HG03280 (cell line): ENCODE data around the gene DIP2A.

ENCODE experiments used
- ATAC-seq: cut with Tn5 transposase; IDR thresholded peaks from one replicate; pipeline ENCODE4 v1.9.1; 2021; ENCODE audit warnings: mild to moderate bottlenecking, moderate library complexity; ENCODE audit not compliant: unreplicated experiment

DIP2A gene

DNA sequence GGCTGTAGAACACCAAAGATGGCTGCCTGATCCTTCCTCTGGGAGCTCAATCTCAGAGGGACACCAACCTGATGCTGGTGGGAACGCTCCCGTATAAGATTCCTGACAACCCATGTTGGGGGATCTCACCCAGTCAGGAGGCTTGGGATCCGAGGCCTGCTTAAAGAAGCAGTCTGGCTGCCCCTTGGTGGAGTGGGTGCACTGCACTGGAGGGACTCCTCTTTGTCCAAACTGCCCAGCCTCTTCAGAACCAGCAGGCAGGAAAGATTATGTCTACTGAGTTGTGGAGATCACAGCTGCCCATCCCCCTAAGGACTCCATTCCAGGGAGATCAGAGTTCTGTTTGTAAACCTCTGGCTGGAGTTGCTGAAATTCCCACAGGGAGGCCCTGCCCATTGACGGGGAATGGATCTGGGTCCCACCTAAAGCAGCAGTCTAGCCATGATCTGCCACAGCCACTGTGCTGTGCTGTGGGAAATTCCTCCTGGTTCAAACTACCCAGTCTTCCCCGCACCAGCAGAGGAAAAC is 123.2 kb downstream of the DIP2A start:
- no peak for ATAC-seq

- ATAC-seq, result no peak
Measured at GRCh38 chr21:46585191-46585953, 126.7 kb downstream of the DIP2A start.

DNA sequence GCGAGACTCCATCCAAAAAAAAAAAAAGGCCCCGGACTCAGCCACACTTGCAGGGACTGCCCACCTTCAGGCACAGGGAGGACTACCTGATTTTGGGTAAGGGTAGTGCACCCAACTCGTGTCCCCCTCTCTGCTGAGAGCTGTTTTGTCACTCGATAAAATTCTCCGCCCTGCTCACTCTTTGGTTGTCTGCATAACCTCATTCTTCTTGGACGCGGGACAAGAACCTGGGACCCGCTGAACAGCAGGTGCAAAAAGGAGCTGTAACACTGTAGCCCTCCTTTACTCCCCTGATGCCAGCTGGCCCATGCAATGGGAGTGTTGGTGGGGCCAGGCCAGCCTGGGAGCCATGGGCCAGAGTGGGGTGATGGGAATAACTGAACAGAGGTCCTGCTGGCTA is 135.6 kb downstream of the DIP2A start:
- ATAC-seq, result no peak

- ATAC-seq, result no peak
Measured at GRCh38 chr21:46596201-46596600, 137.5 kb downstream of the DIP2A start.

DNA sequence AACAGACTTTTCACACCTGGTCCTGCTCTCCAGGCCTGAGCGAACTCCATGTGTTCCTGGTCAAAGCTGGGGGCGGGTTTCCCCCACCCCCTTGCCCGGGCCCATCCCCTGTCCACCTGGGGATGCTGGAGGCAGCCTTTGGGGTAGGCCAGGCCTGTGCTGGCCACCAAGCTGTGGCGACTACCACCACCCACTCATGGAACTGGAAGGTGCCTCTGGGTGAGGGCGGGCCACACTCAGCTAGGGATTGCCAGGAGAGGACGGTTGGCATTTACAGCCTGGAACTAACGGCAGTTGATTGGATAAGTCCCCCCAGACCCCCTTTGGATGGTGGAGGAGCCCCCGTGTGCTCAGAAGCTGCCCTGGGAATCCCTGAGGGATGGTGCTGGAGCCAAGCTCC is 138.3 kb downstream of the DIP2A start:
- no peak for ATAC-seq

DNA sequence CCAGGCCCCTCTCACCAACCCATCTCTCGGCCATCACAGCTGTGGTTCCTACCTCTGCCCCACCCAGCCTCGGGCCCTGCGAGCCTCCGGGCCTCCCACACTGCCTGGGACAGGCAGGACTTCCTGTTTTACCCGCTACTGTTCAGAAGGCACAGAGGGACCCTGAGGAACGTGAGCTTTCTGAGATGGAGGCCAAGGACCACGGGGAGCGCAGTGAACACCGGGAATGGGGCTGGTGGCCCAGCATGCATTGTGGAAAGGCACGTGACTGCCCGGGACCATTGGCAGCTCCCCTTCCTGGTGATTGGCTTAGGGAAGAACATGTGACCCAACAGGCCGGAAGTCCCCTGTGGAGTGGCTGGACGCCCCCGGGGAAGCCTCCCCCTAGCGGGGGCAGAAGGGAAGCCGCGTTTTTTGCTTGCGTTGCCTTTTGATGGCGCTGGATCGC is 139.2 kb downstream of the DIP2A start:
- ATAC-seq, result no peak

DNA sequence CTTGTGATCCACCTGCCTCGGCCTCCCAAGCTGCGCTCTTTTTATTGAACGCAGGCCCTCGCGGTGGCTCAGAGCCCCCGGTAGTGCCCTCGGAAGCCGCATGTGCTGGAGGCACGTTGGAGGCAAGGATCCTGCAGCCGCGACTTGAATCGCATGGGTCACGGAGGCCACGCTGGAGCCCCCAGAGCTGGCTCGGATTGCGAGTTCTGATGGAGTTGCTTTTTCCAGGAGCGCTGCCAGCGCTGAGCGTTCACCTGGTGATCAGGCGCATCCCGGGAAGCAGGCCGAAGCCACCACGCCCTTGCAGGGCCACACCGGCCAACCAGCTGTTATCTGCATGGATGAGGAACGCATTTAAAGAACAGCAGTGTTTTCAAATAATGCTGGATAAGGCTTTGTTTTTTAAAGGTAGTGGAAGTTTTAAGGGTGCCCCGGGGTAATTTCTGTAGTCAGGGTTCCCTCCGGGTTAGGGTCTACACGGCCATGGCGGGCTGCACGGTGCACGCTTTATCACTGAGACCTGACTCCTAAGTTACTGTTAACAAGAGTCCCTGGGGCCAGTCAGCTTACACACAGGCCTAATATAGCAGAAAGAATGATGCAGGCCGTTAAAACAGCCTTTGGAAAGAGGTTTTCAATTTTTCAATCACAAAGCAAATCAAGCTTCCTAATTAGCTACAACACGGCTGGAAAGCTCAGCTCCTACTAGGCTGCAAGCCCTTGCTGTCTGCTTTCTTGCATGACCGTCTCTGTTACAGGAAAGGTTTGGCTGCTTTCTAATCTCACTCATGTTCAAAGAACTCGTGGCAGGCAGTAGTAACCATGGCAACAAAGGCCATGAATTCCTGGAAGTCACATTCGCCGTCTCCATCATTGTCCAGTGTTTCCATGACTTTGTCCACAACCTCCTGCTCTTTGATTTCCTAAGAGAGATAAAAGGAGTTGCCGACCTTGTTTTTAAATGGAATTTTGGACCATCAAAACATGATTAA is 140.2 kb downstream of the DIP2A start:
- no peak for ATAC-seq

GRCh38 chr21:46600305-46600704 is 141.6 kb downstream of the DIP2A start:
- ATAC-seq, result no peak

GRCh38 chr21:46600978-46601377 is 142.3 kb downstream of the DIP2A start:
- ATAC-seq, result no peak

DNA sequence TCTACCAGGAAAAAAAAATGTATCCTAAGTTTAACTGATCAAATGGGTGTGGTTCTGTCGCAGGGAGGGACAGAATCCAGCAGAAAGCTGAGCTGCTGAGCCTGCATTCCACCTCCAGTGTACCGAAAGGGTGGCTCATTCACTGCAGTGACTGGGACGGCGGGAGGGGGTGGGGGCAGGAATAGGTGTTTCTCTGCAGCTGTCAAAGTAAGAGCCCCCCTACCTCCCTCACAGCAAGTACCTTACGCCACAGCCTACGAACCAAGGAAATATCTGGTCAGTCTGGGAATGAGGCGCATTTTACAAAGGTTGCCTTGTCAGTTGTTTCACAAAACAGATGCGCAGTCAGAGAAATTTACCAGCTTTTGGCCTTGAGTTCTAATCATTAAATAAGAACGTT is 144.5 kb downstream of the DIP2A start:
- no peak for ATAC-seq

GRCh38 chr21:46604329-46604974 is 145.8 kb downstream of the DIP2A start:
- ATAC-seq, result no peak

- ATAC-seq, result no peak
Measured at GRCh38 chr21:46604975-46605766, 146.5 kb downstream of the DIP2A start, which contains the start of gene S100B. TSS of gene S100B (minus strand) at chr21:46605082. CDS start at chr21:46602415, 2,667 bp downstream.

DNA sequence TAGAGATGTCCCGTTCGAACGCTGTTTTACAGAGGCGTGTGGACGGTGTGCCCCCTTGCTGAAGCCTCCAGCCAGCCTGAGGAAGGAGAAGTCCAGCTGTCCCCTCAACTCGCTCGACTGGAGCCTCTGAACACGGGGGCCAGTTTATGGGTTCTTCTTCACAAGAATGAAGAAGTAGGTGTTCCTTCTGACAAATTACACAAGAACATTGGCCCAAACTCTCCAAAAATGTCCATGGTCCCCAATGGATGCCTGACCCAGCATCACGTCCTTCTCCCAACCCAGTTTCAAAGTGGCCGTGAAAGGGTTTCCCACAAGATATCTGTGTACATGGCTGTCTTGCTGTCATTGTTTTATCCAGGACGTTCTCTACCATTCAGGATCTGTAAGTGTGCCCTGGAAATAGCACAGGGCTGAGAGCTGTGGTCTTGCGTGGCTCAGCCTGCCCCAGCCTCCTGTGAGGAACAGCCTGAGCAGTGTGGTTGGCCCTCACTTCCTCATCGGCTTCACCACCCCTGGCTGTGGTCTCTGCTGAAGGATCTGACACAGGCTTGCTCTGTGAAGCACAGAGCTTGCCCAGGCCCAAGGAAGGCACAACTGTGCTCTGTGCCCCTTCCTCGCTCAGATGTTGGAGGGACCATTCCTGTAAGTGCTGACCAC is 147.2 kb downstream of the DIP2A start:
- no peak for ATAC-seq

DNA sequence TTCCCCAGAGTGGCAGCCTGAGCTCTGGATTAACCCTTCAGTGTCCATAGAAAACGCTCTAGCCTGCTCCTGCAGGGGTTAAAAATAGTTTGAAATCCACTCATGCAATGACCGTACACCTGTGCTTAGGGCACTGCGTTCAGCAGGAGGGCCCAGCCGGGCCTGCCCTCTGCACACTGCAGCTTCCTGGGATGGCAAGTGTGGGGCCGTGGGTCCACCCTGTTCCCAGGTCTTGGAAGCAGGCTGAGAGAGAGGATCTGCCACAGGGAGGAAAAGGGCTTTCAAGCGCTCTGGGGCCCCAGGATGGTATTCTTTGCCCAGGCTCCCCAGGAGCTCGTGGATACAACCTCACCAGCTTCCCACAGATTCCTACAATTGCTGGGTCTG is 147.7 kb downstream of the DIP2A start:
- ATAC-seq, result no peak

DNA sequence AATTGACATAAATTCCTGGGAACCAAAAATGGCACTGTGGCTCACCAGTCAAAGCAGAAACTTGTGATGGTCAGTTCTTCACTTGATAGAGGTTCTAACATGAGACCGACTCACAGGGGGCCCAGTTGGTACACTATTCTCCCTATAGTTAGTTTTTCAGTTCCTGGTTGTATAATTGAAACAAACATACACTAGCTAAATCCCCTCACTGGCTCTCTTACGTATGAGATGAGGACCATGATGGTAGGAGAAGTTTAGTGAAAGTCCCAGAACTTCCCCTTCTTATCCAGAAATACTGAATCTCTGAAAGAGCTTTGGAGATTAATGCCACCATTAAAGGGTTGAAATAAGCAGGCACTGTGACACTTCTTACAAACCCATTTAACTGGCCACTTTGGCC is 148.9 kb downstream of the DIP2A start:
- ATAC-seq, result no peak

- ATAC-seq, result peak; percentile 50
Measured at GRCh38 chr21:46608672-46609111, 150.0 kb downstream of the DIP2A start.

DNA sequence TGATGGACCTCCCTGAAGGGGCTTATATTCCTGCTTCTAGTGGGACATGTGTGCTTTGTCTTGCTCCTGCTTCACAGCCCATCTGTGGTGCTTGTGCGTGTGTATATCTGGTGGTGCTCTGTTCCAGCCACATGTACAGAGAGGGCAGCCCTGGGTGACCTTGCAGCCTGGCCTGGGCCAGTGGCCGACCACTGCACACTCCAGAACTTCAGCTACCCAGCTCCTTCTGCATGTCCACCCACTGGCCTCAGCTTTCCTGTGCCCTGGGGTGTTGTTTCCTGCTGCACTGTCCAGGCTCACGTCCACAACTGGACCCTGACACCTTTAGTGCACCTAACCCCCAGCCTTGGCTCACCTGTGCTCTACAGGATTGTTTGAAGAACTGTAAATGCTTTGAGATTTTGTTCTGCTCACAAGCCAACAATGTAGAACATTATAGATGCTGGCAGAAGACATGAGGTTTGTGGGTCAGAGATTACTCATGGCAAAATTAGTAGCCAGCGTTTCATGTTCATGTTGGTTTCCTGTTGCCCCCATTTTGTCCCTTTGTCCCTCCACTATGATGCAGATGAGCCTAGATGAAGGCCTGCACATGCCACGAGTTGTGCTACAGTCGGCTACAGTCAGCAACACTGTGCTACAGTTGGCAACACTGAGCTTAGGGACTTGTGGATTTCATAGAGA is 151.5 kb downstream of the DIP2A start:
- ATAC-seq, result no peak

DNA sequence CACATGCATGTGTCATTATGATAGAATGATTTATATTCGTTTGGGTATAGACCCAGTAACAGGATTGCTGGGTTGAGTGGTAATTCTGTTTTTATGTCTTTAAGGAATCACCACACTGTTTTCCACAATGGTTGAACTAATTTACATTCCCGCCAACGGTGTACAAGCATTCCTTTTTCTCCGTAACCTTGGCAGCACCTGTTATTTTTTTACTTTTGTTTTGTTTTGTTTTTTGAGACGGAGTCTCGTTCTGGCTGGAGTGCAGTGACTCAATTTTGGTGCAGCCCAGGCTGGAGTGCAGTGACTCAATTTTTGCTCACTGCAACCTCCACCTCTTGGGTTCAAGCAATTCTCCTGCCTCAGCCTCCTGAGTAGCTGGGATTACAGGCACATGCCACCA is 154.7 kb downstream of the DIP2A start:
- ATAC-seq, result no peak

- ATAC-seq, result no peak
Measured at GRCh38 chr21:46616050-46616449, 157.4 kb downstream of the DIP2A start.
